NCI-H82 treated with DMSO at 0.1 percent for 48 hours (cell line): ENCODE results near the gene INHBB.

Source experiments
- DNase-seq: peaks from one replicate; lab custom pipeline; 2025; ENCODE audit not compliant: unreplicated experiment; lab: John Stamatoyannopoulos, UW

Gene INHBB

DNA sequence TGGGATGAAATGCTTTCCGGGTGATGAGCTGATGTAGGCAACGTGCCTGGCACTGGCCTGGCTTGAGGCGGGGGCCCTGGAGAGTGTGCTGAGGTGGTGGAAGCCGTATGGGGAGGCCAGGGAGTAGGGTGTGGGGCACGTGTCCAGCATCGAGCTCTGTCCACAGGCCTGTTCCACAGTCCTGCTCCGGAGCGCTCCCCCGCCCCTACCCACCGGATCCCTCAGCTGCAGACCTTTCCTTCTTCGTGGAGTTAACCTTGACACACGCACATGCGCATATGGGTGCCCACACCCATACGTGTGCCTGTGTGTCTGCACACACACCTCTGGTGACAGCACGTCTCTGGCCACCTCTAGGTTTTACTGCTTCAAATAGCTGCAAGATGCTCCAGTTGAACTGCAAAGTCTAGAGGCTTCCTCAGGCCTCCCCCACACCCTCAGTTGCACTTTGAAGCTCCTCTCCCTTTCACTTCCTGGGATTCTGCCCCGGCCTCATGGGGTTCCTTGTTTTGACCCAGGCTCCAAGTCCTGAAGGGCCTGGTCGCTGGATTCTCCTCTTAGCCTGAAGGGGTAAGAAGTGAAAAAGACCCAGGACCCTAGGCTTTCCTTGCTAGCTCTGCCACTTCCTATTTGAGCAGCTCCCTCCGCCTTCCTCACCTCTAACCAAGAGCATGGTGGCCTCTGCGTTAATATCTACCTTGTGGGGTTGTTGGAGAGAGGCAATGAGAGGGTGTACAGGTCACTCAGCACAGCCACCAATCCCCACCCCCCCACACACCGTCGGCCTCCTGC is 49.5 kb downstream of the INHBB start:
- DNase-seq, result no peak

DNA sequence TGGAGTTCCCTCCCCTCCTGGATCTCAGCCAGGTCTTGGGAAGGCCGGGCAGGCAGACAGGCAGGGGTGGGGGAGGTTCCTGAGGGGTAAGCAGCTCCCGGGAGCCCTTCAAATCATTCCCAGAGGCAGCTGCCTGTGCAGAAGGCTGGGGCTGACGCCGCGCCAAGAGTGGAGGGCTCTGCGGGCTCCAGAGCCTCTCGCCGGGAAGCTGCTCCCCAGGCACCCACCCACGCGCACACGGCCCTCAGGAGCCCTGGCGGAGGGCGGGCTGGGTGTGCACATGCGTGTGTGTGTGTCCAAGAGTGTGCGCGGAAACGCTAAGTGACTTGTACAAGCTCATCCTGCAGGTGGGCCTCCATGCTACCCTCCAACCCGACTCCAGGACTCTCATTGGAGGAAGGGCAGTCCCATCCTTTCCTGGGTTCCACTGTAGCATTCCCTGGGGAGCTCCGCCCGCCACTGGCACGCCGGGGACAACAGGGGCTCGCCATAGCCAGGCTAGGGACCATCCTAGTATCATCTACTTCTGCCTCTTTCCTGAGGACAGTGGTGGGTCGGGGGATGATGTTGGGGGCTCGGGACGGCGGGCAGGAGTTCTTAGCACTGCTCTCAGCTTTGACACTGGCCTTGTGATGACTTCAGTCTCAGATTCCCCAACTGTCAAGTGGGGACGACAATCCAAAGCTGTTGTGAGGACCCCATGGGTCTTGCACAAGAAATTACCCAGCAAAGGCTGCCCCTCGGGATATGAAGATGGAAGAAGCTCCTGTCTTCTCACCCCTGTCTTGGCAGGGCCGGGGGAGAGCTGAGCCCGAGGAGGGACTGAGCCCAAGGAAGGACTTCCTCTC is 50.3 kb downstream of the INHBB start:
- peak; percentile 40 for DNase-seq

DNA sequence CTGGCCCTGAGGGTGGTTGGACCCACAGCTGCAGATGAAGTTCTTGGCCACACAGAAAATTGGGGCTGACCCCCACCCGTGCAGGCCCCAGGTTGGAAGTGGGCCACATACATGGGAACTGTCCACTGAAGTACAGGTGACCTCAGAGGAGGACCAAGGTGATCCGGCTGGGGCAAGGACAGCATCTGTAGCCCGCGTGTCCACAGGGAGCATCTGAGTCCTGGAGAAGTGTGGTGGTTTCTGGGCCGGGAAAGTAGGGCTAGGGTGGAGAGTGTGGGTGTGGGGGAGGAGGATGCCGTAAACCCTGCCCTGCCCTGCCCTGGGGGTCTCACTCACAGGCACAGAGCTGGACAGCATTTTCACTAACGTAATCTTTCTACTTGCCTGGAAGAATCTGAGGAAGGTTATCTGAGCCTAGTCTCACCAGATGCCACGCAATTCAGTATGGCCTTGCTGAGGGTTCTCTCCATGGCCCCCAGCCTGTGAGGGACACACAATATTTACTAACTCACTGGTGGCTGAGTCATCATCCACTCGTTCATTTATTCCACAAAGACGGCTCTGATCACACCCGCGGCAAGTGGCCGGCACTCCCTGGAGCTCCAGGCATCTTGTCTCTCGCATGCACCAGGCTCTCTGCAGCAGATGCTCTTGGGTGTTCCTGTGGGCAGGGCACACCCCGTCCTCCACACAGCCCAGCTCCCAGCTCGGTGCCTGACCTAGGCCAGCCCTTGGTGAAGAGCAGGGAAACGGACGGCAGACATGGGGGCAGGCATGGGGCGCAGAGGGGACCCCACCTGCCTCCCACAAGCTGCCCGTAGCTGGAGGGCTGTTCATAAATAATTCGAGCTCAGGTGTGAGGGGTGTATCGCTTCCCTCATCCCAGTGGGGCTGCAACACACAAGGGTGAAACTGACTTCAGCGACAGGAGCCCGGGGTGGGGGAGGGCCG is 51.2 kb downstream of the INHBB start:
- no peak for DNase-seq

DNA sequence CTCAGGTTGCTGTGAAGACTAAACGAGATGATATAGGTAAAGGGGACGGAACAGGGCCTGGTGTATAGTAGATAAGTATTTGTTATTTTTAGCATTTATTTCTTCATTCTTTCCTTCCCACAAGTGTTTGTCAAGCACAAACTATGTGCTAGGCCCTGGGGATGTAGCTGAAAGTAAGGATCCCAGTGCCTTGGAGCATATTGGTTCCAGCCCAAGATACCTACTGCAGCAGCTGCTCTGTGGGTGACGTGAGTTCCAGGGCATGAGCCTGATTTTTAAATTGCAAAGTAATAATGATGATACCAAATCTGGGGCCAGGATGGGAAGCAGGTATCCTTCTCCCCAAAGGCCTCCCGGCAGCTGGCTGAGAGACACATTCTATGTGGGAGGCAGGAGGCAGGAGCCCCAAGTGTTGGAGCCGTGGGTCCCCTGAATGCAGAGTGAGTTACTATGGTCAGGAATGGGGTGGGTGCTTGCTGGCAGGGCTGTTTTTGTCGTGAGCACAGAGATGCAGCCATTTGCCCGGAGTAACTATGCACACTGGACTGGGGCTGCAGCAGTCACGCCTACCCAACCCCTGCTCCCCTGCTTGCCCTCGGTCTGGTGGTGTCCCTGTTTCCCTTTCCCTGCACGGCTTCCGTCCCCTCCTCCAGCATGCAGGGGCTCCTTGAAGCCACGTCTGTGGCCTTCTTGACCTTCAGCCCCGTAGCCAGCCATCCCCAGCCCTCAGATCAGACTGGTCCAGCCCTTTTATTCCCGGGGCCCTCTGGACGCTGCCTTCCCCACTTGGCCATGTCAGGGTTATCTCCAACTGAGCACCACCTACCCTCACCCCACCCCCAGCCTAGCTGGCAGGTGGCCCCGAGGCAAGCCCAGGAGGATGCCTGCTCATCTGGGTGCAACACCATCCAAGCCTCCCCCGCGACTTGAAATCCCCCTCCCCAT is 52.4 kb downstream of the INHBB start:
- no peak for DNase-seq

GRCh38 chr2:120398996-120399888 is 53.3 kb downstream of the INHBB start:
- no peak for DNase-seq

DNA sequence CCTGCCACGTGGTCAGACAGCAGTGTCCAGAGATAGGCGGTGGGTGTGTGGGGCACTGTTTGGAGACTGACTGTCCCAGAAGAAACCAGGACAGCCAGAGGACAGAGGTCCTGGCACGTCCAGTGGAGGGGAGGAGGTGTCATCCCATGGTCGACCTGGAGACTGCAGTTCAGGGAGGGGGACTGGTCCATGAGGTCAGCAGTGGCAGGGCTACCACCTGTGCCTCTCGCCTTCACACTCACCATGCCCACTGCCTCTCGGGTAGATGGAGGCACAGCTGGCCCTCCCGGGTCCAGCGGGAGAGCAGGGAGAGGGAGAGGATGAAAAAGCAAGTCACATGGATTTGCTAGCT is 53.9 kb downstream of the INHBB start:
- no peak for DNase-seq

- DNase-seq, result no peak
Measured at GRCh38 chr2:120400551-120400950, 54.6 kb downstream of the INHBB start.
